NCI-H82 treated with DMSO at 0.1 percent for 48 hours (cell line): Measurements from ENCODE around the gene CTR9.

Source experiments
- DNase-seq: peaks from one replicate; lab custom pipeline; 2025; ENCODE audit not compliant: unreplicated experiment; lab: John Stamatoyannopoulos, UW

CTR9 gene

GRCh38 chr11:10779086-10779485 is 28.0 kb downstream of the CTR9 start:
- DNase-seq: no peak

GRCh38 chr11:10780040-10780439 is 29.0 kb downstream of the CTR9 start:
- DNase-seq: no peak

- no peak for DNase-seq
Measured at GRCh38 chr11:10784232-10785145, 33.4 kb downstream of the CTR9 start.

GRCh38 chr11:10785146-10785474 is 34.1 kb downstream of the CTR9 start:
- DNase-seq: no peak

- DNase-seq: no peak
Measured at GRCh38 chr11:10786451-10786850, 35.4 kb downstream of the CTR9 start.

GRCh38 chr11:10792385-10793068 is 41.5 kb downstream of the CTR9 start:
- DNase-seq: peak; percentile 42

- DNase-seq: no peak
Measured at GRCh38 chr11:10793470-10794255, 42.6 kb downstream of the CTR9 start.

- DNase-seq: no peak
Measured at GRCh38 chr11:10796191-10796590, 45.1 kb downstream of the CTR9 start.

- DNase-seq: no peak
Measured at GRCh38 chr11:10797001-10797400, 46.0 kb downstream of the CTR9 start.

GRCh38 chr11:10797531-10797930 is 46.5 kb downstream of the CTR9 start:
- no peak for DNase-seq

GRCh38 chr11:10798330-10798928 is 47.4 kb downstream of the CTR9 start:
- DNase-seq: no peak

- DNase-seq: no peak
Measured at GRCh38 chr11:10800292-10800691, 49.2 kb downstream of the CTR9 start.

GRCh38 chr11:10803676-10804075 is 52.6 kb downstream of the CTR9 start:
- no peak for DNase-seq

GRCh38 chr11:10805741-10806140 is 54.7 kb downstream of the CTR9 start:
- DNase-seq: no peak

GRCh38 chr11:10806206-10806605 is 55.2 kb downstream of the CTR9 start:
- no peak for DNase-seq

- DNase-seq: no peak
Measured at GRCh38 chr11:10807493-10808234, 56.6 kb downstream of the CTR9 start.

GRCh38 chr11:10808235-10808552 is 57.1 kb downstream of the CTR9 start:
- no peak for DNase-seq

- peak; percentile 93 for DNase-seq
Measured at GRCh38 chr11:10808553-10809372, 57.7 kb downstream of the CTR9 start, which contains the start of gene EIF4G2. TSS of gene EIF4G2 (minus strand) at chr11:10808926.

- DNase-seq: no peak
Measured at GRCh38 chr11:10809373-10810160, 58.5 kb downstream of the CTR9 start.
